HG02571 (cell line): ENCODE data around the gene CDC45.

Source experiments
- ATAC-seq: cut with Tn5 transposase; IDR thresholded peaks from one replicate; pipeline ENCODE4 v1.9.1; 2021; ENCODE audit warnings: mild to moderate bottlenecking, moderate library complexity; ENCODE audit not compliant: unreplicated experiment

CDC45 gene

GRCh38 chr22:19448076-19448607, 31.6 kb upstream of the CDC45 start:
- peak; percentile 21 for ATAC-seq

GRCh38 chr22:19448739-19449421, 30.8 kb upstream of the CDC45 start:
- no peak for ATAC-seq

GRCh38 chr22:19449422-19449767, 30.3 kb upstream of the CDC45 start:
- ATAC-seq = no peak

GRCh38 chr22:19450363-19451175, 29.2 kb upstream of the CDC45 start:
- no peak for ATAC-seq

- no peak for ATAC-seq
These were observed 28.1 kb upstream of the CDC45 start for GRCh38 chr22:19451570-19451969.

GRCh38 chr22:19453718-19454117, 26.0 kb upstream of the CDC45 start:
- no peak for ATAC-seq

- no peak for ATAC-seq
These were observed 25.6 kb upstream of the CDC45 start for GRCh38 chr22:19454156-19454555.

GRCh38 chr22:19455033-19455432, 24.7 kb upstream of the CDC45 start:
- no peak for ATAC-seq

- ATAC-seq = no peak
These were observed 23.9 kb upstream of the CDC45 start for GRCh38 chr22:19455585-19456370.

GRCh38 chr22:19456541-19456940, 23.2 kb upstream of the CDC45 start:
- ATAC-seq = no peak

- ATAC-seq = no peak
These were observed 21.8 kb upstream of the CDC45 start for GRCh38 chr22:19457828-19458428.

- ATAC-seq = no peak
These were observed 19.7 kb upstream of the CDC45 start for GRCh38 chr22:19460036-19460435.

- ATAC-seq = no peak
These were observed 18.2 kb upstream of the CDC45 start for GRCh38 chr22:19461506-19461905.

- ATAC-seq = no peak
These were observed 16.7 kb upstream of the CDC45 start for GRCh38 chr22:19463008-19463407.

GRCh38 chr22:19463491-19464469, 15.9 kb upstream of the CDC45 start:
- ATAC-seq = no peak

- no peak for ATAC-seq
These were observed 15.2 kb upstream of the CDC45 start for GRCh38 chr22:19464546-19464945.

GRCh38 chr22:19464975-19465374, 14.7 kb upstream of the CDC45 start:
- ATAC-seq = no peak

GRCh38 chr22:19466126-19466716, 13.5 kb upstream of the CDC45 start:
- no peak for ATAC-seq
